Neural cell (in vitro differentiated cells): ENCODE measurements around the gene UQCR11.

Experiments
- CTCF ChIP-seq: fragments of 450-650 bp; IDR thresholded peaks from 2 replicates; pipeline ENCODE4 v1.5.1; 2014; ENCODE audit warnings: antibody characterized with exemption, mild to moderate bottlenecking, moderate library complexity; ENCODE audit not compliant: poor library complexity, severe bottlenecking
- EP300 ChIP-seq: fragments of 450-650 bp; conservative IDR thresholded peaks from 2 replicates; pipeline ENCODE4 v1.6.1; 2014; ENCODE audit warnings: antibody characterized with exemption, mild to moderate bottlenecking, moderate library complexity; ENCODE audit not compliant: poor library complexity, severe bottlenecking
- EZH2 ChIP-seq: fragments of 200-600, 300-800 bp; shearing (Covaris generic), sonication (generic); IDR thresholded peaks from 2 replicates; pipeline ENCODE4 v1.6.1; 2014; ENCODE audit warnings: antibody characterized with exemption, low read length, borderline replicate concordance, mild to moderate bottlenecking; ENCODE audit not compliant: insufficient read depth, poor library complexity, severe bottlenecking
- MXI1 ChIP-seq: fragments of 450-650 bp; conservative IDR thresholded peaks from 2 replicates; pipeline ENCODE4 v1.6.1; 2014; ENCODE audit warnings: antibody characterized with exemption, mild to moderate bottlenecking; ENCODE audit not compliant: poor library complexity, severe bottlenecking
- POLR2AphosphoS5 ChIP-seq: IDR thresholded peaks from 2 replicates; pipeline ENCODE4 v1.6.1; 2012
- RAD21 ChIP-seq: fragments of 450-650 bp; conservative IDR thresholded peaks from 2 replicates; pipeline ENCODE4 v1.6.1; 2014; ENCODE audit warnings: antibody characterized with exemption, mild to moderate bottlenecking, moderate library complexity
- REST ChIP-seq: IDR thresholded peaks from 2 replicates; pipeline ENCODE4 v1.6.1; 2012; ENCODE audit warnings: borderline replicate concordance
- SMC3 ChIP-seq: fragments of 450-650 bp; conservative IDR thresholded peaks from 2 replicates; pipeline ENCODE4 v1.6.1; 2014; ENCODE audit warnings: antibody characterized with exemption, mild to moderate bottlenecking, moderate library complexity; ENCODE audit not compliant: poor library complexity
- TAF1 ChIP-seq: IDR thresholded peaks from 2 replicates; pipeline ENCODE4 v1.6.1; 2012; ENCODE audit warnings: low read depth

GRCh38 chr19:1645299-1645698 lies 40.0 kb upstream of the UQCR11 start:
- TF ChIP-seq CTCF = no peak
- no peak for TF ChIP-seq RAD21
- TF ChIP-seq POLR2AphosphoS5 = no peak
- no peak for TF ChIP-seq REST
- TF ChIP-seq EZH2 = no peak
- TF ChIP-seq SMC3 = no peak
- TF ChIP-seq TAF1 = no peak
- no peak for TF ChIP-seq EP300
- no peak for TF ChIP-seq MXI1
